GM18517 (cell line): Measurements from ENCODE around the gene MYH14.
"Not testable (repeated sequence)": the region's sequence is repeated elsewhere in the genome, so short reads cannot be mapped to it uniquely, and the experiment has no call there.

Experiments
- ATAC-seq: cut with Tn5 transposase; IDR thresholded peaks from one replicate; pipeline ENCODE4 v1.9.1; 2021; ENCODE audit warnings: mild to moderate bottlenecking, moderate library complexity; ENCODE audit not compliant: unreplicated experiment

The MYH14 gene

DNA sequence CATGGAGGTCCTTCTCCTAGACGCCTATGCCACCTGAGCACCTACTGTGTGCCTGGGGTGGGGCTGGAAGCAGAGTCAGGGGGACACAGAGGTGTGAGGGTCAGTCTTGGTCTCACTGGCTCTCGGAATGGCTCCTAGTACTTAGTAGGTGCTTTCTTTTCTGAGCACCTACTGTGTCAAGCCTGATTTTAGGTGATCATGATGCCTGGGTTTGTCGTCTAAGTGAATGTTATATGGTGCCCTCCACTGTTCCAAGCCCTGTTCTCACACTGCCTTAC, 20.0 kb downstream of the MYH14 start:
- no peak for ATAC-seq

- no peak for ATAC-seq
Measured at GRCh38 chr19:50224986-50225747, 21.7 kb downstream of the MYH14 start.

GRCh38 chr19:50226536-50226935, 23.1 kb downstream of the MYH14 start:
- no peak for ATAC-seq

GRCh38 chr19:50228153-50228552, 24.7 kb downstream of the MYH14 start:
- ATAC-seq = not testable (repeated sequence)

DNA sequence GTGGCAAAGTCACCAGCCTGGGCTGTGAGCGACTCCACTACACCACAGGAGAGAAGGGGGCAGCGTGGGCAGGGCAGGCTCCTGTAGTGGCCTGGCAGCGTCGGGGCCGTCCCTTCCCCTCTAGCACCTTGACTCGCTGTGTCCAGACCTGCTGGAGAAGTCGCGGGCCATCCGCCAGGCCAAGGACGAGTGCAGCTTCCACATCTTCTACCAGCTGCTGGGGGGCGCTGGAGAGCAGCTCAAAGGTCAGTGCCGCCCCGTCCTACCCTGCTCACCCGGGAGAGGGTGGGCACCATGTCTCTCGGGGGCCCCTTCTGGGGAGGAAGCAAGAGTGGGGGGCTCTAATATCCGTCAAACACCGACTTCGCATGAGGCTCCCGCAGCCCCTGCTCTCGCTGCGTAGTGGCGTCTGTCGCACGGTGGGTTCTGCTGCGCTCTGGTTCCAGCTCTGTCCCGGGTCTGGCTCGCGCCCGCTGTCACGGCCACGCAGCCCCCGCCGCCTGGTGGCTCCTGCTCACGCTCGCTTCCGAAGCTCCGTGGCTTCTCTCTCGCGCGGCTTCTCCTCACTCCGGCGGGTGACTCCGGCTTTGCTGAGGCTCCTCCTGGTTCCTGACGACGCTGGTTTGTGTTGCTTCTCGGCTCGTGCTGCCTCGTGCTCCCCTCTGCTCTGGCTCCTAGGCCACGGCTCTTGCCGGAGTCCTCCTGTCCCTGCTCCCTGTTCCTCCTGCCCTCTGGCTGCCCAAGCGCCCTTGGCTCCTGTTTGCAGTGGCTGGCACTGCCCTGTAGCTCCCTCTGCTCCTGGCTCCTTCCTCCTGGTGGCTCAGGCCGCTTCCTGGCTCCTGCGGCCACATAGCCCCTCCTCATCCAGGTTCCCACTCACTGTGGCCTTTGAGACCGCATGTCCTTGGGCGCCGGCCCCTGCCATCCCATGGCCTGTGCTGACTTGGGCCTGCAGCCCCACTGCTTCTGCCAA, 27.2 kb downstream of the MYH14 start:
- no peak for ATAC-seq

DNA sequence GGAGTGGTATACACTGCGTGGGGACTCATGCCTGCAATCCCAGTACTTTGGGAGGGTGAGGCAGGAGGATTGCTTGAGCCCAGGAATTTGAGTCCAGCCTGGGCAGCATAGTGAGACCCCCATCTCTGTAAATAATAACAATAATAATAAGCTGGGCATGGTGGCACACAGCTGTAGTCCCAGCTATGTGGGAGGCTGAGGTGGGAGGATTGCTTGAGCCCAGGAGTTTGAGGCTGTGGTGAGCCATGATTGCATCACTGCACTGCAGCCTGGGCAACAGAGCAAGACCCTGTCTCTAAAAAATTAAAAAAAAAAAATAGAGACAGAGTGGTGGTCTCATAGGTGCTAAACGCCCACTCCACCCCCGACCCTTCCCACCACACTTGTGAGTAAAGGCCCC, 28.0 kb downstream of the MYH14 start:
- not testable (repeated sequence) for ATAC-seq

DNA sequence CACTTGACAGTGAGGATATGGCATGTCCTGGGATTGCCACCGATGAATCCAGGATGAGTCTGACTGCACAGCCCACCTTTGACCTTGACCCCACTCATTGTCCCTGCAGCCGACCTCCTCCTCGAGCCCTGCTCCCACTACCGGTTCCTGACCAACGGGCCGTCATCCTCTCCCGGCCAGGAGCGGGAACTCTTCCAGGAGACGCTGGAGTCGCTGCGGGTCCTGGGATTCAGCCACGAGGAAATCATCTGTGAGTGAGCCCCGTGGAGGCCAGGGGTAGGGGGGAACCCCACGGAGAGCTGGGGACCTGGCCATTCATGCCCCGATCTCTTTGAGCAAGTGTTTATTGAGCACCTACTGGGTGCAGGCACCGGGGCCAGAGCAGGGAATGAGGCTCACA, 28.4 kb downstream of the MYH14 start:
- ATAC-seq = no peak

- ATAC-seq = no peak
Measured at GRCh38 chr19:50232600-50232999, 29.2 kb downstream of the MYH14 start.

DNA sequence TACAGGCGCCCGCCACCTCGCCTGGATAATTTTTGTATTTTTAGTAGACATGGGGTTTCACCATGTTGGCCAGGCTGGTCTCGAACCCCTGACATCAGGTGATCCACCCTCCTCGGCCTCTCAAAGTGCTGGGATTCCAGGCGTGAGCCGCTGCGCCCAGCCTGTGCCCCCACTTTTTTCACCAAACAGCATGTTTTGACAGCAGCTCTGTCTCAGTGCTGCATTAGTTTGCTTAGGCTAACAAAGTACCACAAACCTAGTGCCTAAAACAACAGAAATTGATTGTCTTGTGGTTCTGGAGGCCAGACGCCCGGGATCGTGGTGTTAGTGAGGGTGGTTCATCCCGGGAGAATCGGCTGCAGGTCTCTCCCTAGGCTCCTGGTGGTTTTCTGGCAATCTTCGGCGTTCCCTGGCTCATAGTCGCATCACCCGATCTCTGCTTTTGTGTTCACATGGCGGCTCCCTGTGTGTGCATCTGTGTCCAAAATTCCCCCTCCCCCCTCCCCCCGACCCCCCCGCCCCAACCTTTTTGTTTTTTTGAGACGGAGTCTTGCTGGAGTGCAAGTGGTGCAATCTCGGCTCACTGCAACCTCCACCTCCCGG, 30.0 kb downstream of the MYH14 start:
- no peak for ATAC-seq

DNA sequence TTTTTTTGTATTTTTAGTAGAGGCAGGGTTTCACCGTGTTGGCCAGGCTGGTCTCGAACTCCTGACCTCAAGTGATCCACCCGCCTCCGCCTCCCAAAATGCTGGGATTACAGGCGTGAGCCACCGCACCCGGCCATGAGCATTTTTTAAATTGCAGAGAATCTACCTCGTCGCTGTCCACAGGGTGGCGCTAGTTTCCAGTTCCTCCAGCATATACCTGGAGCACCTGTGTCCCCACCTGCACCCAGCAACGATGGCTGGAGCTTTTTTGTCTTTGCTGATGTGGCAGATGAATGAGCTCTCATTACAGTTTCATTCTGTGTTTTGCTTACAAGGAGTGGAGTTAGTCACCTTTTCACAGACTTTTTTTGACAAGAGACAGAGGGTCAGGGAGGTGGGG, 34.1 kb downstream of the MYH14 start:
- ATAC-seq = not testable (repeated sequence)

- ATAC-seq = no peak
Measured at GRCh38 chr19:50238043-50238442, 34.6 kb downstream of the MYH14 start.

DNA sequence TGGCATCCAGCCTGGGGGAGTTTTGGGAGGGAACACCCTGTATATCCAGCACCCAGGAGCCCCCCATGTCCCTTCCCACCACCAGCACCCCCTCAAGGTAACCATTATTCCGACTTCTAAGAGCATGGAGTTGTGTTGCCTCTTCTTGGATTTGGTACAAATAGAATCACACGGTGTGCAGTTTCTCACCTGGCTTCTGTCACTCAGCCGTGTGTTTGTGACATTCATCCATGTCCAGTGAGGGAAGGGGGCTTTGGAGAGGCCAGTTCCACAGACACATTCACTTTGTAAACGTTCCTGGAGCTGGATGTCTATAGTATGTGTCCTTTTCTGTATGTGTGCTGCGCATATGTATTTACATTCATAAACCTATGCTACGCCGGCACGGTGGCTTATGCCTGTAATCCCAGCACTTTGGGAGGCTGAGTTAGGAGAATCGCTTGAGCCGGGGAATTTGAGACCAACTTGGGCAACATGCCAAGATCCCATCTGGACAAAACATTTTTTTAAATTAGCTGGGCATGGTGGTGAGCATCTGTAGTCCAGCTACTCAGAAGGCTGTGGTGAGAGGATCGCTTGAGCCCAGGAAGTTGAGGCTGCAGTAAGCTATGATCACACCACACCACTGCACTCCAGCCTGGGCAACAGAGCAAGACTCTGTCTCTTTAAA, 36.6 kb downstream of the MYH14 start:
- no peak for ATAC-seq

GRCh38 chr19:50242581-50242980, 39.2 kb downstream of the MYH14 start:
- ATAC-seq = no peak

DNA sequence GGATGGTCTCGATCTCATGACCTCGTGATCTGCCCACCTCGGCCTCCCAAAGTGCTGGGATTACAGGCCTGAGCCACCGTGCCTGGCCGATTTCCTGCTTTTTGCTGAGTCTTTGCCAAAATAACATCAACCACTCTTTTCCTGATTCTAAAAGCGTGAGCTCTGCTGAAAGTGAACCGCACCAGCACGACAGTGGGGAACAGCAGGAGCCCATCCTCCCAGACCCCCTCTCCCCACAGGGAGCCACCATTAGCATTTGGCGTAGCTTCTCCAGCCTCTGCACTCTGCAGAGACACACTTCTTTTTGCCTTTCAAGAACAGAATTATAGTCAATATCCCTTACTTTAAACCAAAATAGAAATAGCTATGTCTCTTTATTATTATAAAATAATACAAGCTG, 41.3 kb downstream of the MYH14 start:
- no peak for ATAC-seq

GRCh38 chr19:50248413-50248812, 45.0 kb downstream of the MYH14 start:
- ATAC-seq = no peak

- ATAC-seq = no peak
Measured at GRCh38 chr19:50248826-50249225, 45.4 kb downstream of the MYH14 start.

DNA sequence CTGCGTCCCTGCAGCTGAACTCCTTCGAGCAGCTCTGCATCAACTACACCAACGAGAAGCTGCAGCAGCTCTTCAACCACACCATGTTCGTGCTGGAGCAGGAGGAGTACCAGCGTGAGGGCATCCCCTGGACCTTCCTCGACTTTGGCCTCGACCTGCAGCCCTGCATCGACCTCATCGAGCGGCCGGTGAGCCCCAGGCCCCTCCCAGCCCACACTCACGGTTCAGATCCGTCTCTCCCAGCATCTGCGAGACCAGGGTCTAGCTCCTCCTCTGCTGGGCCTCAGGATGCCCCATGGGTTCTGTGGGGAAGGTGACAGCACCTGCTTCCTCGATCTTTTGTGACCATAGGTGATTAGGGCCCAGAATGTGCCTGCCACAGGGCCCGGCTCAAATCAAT, 46.2 kb downstream of the MYH14 start:
- no peak for ATAC-seq

GRCh38 chr19:50250450-50251136, 47.2 kb downstream of the MYH14 start:
- no peak for ATAC-seq

DNA sequence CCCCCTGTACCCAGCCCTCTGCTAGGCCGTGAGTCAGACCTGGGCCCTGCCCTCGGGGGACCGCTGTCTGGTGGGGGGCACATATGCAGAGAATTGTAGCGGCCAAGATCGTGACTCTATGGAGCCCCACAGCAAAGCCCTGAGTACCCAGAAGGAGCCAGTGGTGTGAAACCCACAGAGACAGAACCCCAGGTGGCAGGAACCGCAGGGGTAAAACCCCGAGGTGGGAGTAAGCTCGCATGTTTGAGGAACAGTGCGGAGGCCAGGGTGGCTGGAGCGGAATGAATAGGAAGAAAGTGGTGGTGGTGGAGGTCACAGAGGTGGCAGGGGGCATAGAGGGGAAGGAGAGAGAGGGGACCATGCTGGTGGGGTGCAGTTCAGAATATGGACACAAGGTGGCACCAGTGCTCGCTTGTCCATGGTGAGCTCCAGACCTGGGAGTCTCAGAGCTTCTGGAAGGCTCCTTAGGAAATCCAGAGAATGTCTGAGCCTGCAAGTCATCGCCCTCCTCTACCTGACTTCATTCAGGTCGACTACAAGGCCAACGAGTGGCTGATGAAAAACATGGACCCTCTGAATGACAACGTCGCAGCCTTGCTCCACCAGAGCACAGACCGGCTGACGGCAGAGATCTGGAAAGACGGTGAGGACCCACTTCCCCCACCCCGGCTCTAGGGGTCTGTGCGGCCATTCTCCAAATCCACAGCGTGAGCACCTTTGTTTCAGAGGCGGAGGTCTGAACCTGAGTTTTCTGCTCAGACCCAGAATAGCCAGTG, 48.9 kb downstream of the MYH14 start:
- no peak for ATAC-seq

DNA sequence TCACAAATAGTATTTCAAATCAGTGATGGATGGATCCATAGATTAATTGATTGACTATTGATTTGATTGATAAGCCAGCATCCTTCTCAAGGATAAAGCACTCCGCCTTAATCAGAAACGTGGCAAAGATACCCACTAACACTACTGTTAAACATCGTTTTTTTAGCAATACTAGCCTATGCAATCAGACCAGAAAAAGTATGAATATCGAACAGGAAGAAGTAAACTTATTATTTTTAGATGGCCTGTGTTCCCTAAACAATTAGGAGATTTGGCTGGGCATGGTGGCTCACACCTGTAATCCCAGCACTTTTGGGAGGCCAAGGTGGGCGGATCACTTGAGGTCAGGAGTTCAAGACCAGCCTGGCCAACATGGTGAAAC, 49.5 kb downstream of the MYH14 start:
- no peak for ATAC-seq
